K562 (cell line): ENCODE results near the gene TRMT112. TPM values are rescaled to one million over a fixed set of nuclear protein-coding genes. Genes with fewer than 3 reads are reported as not detected.

Experiments used
- FOXK2 ChIP-seq, 2 experiments: fragments of 450-650 bp; IDR thresholded peaks in 1 of 2; conservative IDR thresholded peaks in 1 of 2; 2 replicates each; pipeline ENCODE4 v1.6.1; 2016; ENCODE audit warnings: low read depth in 2 of 2, mild to moderate bottlenecking in 1 of 2
- GABPB1 ChIP-seq: sonication (generic); formaldehyde crosslinking; IDR thresholded peaks from 2 replicates; pipeline ENCODE4 v1.8.0; 2022; ENCODE audit warnings: mild to moderate bottlenecking, missing genetic modification reagents
- HDAC6 ChIP-seq: IDR thresholded peaks from 2 replicates; pipeline ENCODE4 v1.6.1; 2012; ENCODE audit warnings: low read depth, mild to moderate bottlenecking, control low read depth, inconsistent platforms, low read length, moderate library complexity
- HNRNPH1 ChIP-seq: fragments of 200-400 bp; formaldehyde crosslinking; optimal IDR thresholded peaks from 2 replicates; pipeline ENCODE3; 2017; ENCODE audit warnings: low read depth, mild to moderate bottlenecking, low read length, moderate library complexity
- HNRNPLL ChIP-seq: fragments of 200-400 bp; formaldehyde crosslinking; IDR thresholded peaks from 2 replicates; pipeline ENCODE4 v1.6.1; 2017; ENCODE audit warnings: low read length, low read depth, mild to moderate bottlenecking; ENCODE audit not compliant: poor library complexity, severe bottlenecking
- HNRNPUL1 ChIP-seq: fragments of 200-400 bp; formaldehyde crosslinking; IDR thresholded peaks from 2 replicates; pipeline ENCODE4 v1.6.1; 2017; ENCODE audit warnings: low read length
- HOMEZ ChIP-seq: fragments of 250-450 bp; sonication (Bioruptor Pico); IDR thresholded peaks from 2 replicates; pipeline ENCODE4 v1.4.0; 2020; ENCODE audit warnings: mild to moderate bottlenecking, moderate library complexity
- MAFF ChIP-seq: IDR thresholded peaks from 2 replicates; pipeline ENCODE4 v1.6.1; 2012; ENCODE audit warnings: low read length, improper control_type of control experiment
- MYBL2 ChIP-seq, 2 experiments: fragments of 450-650 bp in 1 of 2; sonication (generic) in 1 of 2; formaldehyde crosslinking in 1 of 2; IDR thresholded peaks; 2 replicates each; pipeline versions ENCODE4 v1.6.1 to v1.8.1; 2017 to 2022; ENCODE audit warnings: borderline replicate concordance in 1 of 2, inconsistent platforms in 1 of 2, low read depth in 1 of 2, mild to moderate bottlenecking in 1 of 2, missing genetic modification reagents in 1 of 2, moderate library complexity in 1 of 2
- NR2C1 ChIP-seq, 2 experiments: fragments of 450-650 bp; IDR thresholded peaks; 2 replicates each; pipeline ENCODE4 v1.6.1; 2017; ENCODE audit warnings: mild to moderate bottlenecking in 2 of 2, antibody characterized with exemption in 1 of 2, inconsistent platforms in 1 of 2, missing compliant biosample characterization in 1 of 2, missing genetic modification characterization in 1 of 2
- RUNX1 ChIP-seq: sonication (generic); IDR thresholded peaks from 2 replicates; pipeline ENCODE4 v1.6.1; 2016; ENCODE audit warnings: antibody characterized with exemption, low read depth
- SIN3A ChIP-seq, 2 experiments: fragments of 150-350 bp in 1 of 2; IDR thresholded peaks; 2 replicates each; pipeline ENCODE4 v1.6.1; 2011 to 2016; ENCODE audit warnings: borderline replicate concordance in 2 of 2, low read depth in 2 of 2, low read length in 2 of 2, mild to moderate bottlenecking in 2 of 2, moderate library complexity in 2 of 2; ENCODE audit not compliant: control insufficient read depth in 1 of 2
- SMARCA4 ChIP-seq: fragments of 450-650 bp; IDR thresholded peaks from 2 replicates; pipeline ENCODE4 v1.6.1; 2016
- SMARCB1 ChIP-seq: IDR thresholded peaks from 2 replicates; pipeline ENCODE4 v1.6.1; 2011; ENCODE audit warnings: improper control_type of control experiment, low read depth; ENCODE audit not compliant: insufficient read length
- SMARCC2 ChIP-seq: fragments of 450-650 bp; IDR thresholded peaks from 2 replicates; pipeline ENCODE4 v1.6.1; 2017; ENCODE audit warnings: antibody characterized with exemption, moderate library complexity, mild to moderate bottlenecking, low read depth
- SMARCE1 ChIP-seq: fragments of 450-650 bp; IDR thresholded peaks from 2 replicates; pipeline ENCODE4 v1.7.1; 2016; ENCODE audit warnings: mild to moderate bottlenecking
- TARDBP ChIP-seq: fragments of 450-650 bp; IDR thresholded peaks from 2 replicates; pipeline ENCODE4 v1.6.1; 2016
- TCFL5 ChIP-seq: fragments of 250-450 bp; sonication (Bioruptor Pico); conservative IDR thresholded peaks from 2 replicates; pipeline ENCODE4 v1.6.1; 2021; ENCODE audit warnings: mild to moderate bottlenecking, moderate library complexity, matching md5 sums
- ZBTB17 ChIP-seq: fragments of 450-650 bp; formaldehyde crosslinking; IDR thresholded peaks from 2 replicates; pipeline ENCODE4 v1.4.0; 2020; ENCODE audit warnings: mild to moderate bottlenecking
- ZNF263 ChIP-seq: sonication (generic); formaldehyde crosslinking; IDR thresholded peaks from 2 replicates; pipeline ENCODE4 v1.8.0; 2022; ENCODE audit warnings: mild to moderate bottlenecking, missing genetic modification reagents, borderline replicate concordance
- ZNF717 ChIP-seq: fragments of 250-450 bp; sonication (Bioruptor Pico); IDR thresholded peaks from 2 replicates; pipeline ENCODE4 v1.5.0; 2021
- ZNF780A ChIP-seq: fragments of 250-450 bp; sonication (Bioruptor Pico); IDR thresholded peaks from 2 replicates; pipeline ENCODE4 v1.5.0; 2021; ENCODE audit warnings: mild to moderate bottlenecking
- polyA plus RNA-seq, 8 experiments: library from polyadenylated mRNA; depleted of rRNA in 4 of 8; stranded (reverse) in 5 of 8; unstranded in 3 of 8; fragments of >200 nt; fragmentation: Nextera tagmentation in 2 of 8; fragmentation: Illumina TruSeq in 1 of 8; extraction: Ambion mirVana in 2 of 8; extraction: Trizol in 1 of 8; gene quantifications; 2 replicates each; pipeline versions ENCODE4 v1.2.1 to v1.2.3, GENCODE V29; 2011 to 2014; ENCODE audit warnings: inconsistent platforms in 1 of 8, missing spikeins in 1 of 8
- total RNA-seq, 7 experiments: library from RNA; depleted of rRNA in 6 of 7; stranded (reverse); fragments of >200 nt in 6 of 7; fragmentation: Illumina TruSeq in 2 of 7; extraction: Trizol in 2 of 7; gene quantifications; 2 replicates each; pipeline versions ENCODE4 v1.2.1 to v1.2.3, GENCODE V29; 2011 to 2021; ENCODE audit warnings: low replicate concordance in 1 of 7
- TF ChIP-seq, protein P1 (sequence below): fragments of 250-450 bp; sonication (Bioruptor Pico); IDR thresholded peaks from 2 replicates; pipeline ENCODE4 v1.4.0; 2020
- TF ChIP-seq, protein P2 (sequence below), 2 experiments: fragments of 250-450 bp in 1 of 2; fragments of 450-650 bp in 1 of 2; sonication (Bioruptor Pico) in 1 of 2; IDR thresholded peaks; 2 replicates each; pipeline versions ENCODE4 v1.6.1 to v1.8.0; 2016 to 2021; ENCODE audit warnings: mild to moderate bottlenecking in 2 of 2, moderate library complexity in 2 of 2, missing compliant biosample characterization in 1 of 2, missing genetic modification characterization in 1 of 2

The TRMT112 gene
- total and polyA plus RNA-seq, 9 of the 15 experiments (the other 6 are each of a cell fraction or from before 2014, with no cell fraction given): 162 to 444 (median 300) TPM

DNA sequence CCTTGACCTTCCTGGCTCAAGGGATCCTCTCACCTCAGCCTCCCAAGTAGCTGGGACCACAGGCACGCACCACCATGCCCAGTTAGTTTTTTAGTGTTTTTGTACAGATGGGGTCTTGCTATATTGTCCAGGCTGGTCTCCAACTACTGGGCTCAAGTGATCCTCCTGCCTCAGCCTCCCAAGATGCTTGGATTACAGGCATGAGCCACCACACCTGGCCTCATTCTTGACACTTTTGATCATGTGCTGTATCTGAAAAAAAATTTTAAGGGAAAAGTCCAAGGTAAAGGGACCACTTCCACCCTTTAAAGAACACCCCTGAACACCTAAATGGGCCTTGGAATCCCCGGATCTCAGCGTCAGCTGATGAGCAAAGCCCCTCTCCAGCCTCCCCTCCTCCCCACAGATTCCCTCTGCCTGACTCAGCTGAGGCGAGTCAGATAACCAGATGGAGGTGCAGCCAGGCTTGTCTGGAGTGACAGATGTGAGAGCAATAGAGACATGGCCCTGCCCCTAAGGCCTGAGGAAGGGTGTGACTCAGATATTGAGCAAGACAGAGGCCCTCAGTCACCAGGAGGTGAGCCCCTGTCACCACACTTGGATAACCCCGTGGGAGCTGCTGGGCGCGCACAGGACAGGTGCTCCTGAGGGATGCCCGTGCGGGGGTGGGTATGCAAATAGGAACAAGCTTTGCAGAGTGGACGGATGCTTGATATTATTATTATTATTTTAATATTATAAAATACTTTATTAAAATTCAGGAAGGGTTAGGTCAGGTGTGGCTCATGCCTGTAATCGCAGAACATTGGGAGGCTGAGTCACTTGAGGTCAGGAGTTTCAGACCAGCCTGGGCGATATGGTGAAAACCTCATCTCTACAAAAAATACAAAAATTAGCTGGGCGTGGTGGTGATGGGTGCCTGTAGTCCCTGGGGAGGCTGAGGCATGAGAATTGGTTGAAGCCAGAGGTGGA lies 17.7 kb upstream of the TRMT112 start (continued):
- peak; percentile 84 for TF ChIP-seq ZNF263 (CRISPR knock-in tag)
- TF ChIP-seq HNRNPH1: no peak
- TF ChIP-seq SIN3A (IDR thresholded peaks at IDR 0.05; ENCODE audit: borderline replicate concordance in 2 of 2, control insufficient read depth in 1 of 2, low read depth in 2 of 2, low read length in 2 of 2): peak; percentile 3 to 49; a peak in 1 of 4 replicates
- TF ChIP-seq HDAC6: no peak
- no peak for TF ChIP-seq SMARCB1
- TF ChIP-seq SMARCE1: peak; percentile 99
- peak; percentile 98 for TF ChIP-seq SMARCC2
- peak; percentile 99 for TF ChIP-seq SMARCA4
- no peak for TF ChIP-seq ZNF780A (CRISPR knock-in tag)
- no peak for TF ChIP-seq MYBL2 (IDR thresholded peaks at IDR 0.05; ENCODE audit: low read depth)
- no peak for TF ChIP-seq MYBL2 (CRISPR knock-in tag; IDR thresholded peaks at IDR 0.05; ENCODE audit: borderline replicate concordance)
- peak; percentile 72; the same call in 1 of the 2 replicates for TF ChIP-seq GABPB1 (CRISPR knock-in tag)
- no peak for TF ChIP-seq HNRNPLL
- TF ChIP-seq, protein P1, sequence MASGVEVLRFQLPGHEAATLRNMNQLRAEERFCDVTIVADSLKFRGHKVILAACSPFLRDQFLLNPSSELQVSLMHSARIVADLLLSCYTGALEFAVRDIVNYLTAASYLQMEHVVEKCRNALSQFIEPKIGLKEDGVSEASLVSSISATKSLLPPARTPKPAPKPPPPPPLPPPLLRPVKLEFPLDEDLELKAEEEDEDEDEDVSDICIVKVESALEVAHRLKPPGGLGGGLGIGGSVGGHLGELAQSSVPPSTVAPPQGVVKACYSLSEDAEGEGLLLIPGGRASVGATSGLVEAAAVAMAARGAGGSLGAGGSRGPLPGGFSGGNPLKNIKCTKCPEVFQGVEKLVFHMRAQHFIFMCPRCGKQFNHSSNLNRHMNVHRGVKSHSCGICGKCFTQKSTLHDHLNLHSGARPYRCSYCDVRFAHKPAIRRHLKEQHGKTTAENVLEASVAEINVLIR: peak; percentile 41; the same call in 1 of the 2 replicates
- TF ChIP-seq TCFL5 (CRISPR knock-in tag): no peak
- TF ChIP-seq ZBTB17 (CRISPR knock-in tag): peak; percentile 89
- TF ChIP-seq HNRNPUL1: no peak
- TF ChIP-seq HOMEZ: no peak
- TF ChIP-seq NR2C1 (IDR thresholded peaks at IDR 0.05): peak; percentile 52
- peak; percentile 69 for TF ChIP-seq NR2C1 (tag; IDR thresholded peaks at IDR 0.05)
- peak; percentile 75; the same call in 1 of the 2 replicates for TF ChIP-seq MAFF
- TF ChIP-seq ZNF717: no peak
- peak; percentile 85 for TF ChIP-seq TARDBP
- TF ChIP-seq, protein P2, sequence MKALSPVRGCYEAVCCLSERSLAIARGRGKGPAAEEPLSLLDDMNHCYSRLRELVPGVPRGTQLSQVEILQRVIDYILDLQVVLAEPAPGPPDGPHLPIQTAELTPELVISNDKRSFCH (CRISPR knock-in tag; IDR thresholded peaks at IDR 0.05): no peak
- TF ChIP-seq, protein P2 (tag; IDR thresholded peaks at IDR 0.05): peak; percentile 43; the same call in 1 of the 2 replicates
- peak; percentile 91; the same call in 1 of the 2 replicates for TF ChIP-seq RUNX1
- peak; percentile 66 to 79 for TF ChIP-seq FOXK2 (conservative IDR thresholded peaks at IDR 0.05 in 1 of 2, IDR thresholded peaks at IDR 0.05 in 1 of 2; ENCODE audit: low read depth in 2 of 2)
